ENCODE measurements around the gene PLEKHM2.

Gene PLEKHM2

DNA sequence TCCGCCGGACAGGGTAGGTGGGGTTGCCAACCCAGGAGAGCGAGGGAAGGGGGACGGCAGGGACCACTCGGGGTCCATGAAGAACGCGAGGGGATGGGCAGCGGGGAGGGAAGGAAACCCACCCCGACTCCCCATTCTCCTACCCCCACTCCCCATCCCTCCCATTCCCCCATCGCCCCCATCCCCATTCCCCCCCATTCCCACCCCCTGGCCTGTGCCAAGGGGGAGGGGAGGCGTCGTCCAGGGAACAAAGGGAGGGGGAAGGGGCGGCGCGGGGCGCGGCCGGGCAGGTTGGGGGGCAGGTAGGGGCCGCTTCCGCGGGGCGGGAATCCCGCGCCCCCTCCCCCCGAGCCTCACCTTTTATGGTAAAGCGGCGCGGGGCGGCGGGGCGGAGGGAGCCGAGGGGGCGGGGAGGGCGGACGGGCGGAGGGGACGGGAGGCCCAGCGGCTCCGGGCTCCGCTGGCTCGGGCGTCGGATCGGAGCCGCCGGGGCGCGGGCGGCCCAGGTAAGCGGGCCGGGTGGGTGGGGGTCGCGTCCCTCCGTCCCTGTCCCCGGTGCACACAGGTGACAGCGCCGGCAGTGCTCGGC, 74.3 kb downstream of the PLEKHM2 start, which contains the start of gene FBLIM1:
FBLIM1 (plus strand) TSS at position 453 of the 589 bp plus-strand sequence. CDS start 6,189 bp downstream, outside the sequence.
- Histone ChIP-seq H3K27ac (ENCODE audit: low read length) (peak within 1 kb of the TSS; percentile 78), H3K27me3 (ENCODE audit: low read depth, low read length) (peaks cover 5% of the 10 kb centered on the region), H3K4me3 (ENCODE audit: low read depth in 1 of 2, low read length in 2 of 2) (peak within 1 kb of the TSS; percentile 56 to 71), H3K4me1 (ENCODE audit: control insufficient read depth in 1 of 2, insufficient read depth in 2 of 2, low read length in 2 of 2) (peaks cover 4 to 30% of the 10 kb centered on the region in 2 donors), H3K9me3 (ENCODE audit: control insufficient read depth in 1 of 2, low read length in 2 of 2) (no peaks in the 10 kb centered on the region), H3K36me3 (ENCODE audit: control insufficient read depth in 1 of 2, insufficient read depth in 2 of 2, low read length in 2 of 2) (no peaks in the 10 kb centered on the region)

DNA sequence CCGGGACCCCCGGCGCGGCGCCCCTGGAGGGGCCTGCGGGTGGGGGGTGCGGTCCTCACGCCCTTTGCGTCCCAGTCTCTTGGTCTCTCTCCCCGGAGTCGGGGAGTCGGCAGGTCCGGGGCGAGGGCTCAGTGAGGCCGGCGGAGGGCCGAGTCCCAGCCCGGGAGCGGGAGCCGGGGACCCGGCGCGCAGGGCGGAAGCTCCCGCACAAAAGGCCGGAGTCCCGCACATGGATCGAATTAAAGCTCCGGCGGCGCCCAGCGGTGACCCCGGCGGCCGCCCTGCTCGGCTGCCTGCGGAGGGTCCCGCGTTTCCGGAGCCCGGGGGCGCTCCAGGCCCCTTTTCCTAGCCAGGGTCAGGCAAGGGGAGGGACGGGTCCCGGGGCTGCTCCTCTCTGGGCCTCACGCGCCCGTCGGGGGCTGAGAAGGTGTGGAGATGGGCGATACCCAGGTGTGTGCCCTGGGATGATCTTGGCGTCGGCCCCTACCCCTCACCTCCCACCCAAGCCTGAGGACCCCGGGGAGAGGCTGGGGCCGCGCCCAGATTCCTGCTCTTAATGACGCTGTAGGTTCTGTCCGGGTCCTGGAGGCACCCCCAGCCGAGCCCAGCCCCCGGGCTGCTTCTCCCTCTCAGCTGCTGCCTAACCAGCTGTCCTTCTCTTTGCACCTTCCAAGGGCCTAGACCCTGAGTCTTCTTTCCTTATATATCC, 75.0 kb downstream of the PLEKHM2 start:
- Histone ChIP-seq H3K27me3 (ENCODE audit: low read depth, low read length) (peaks cover 5% of the 10 kb centered on the region), H3K27ac (ENCODE audit: low read length) (no peak overlapping the region), H3K36me3 (ENCODE audit: control insufficient read depth in 1 of 2, insufficient read depth in 2 of 2, low read length in 2 of 2) (no peaks in the 10 kb centered on the region), H3K4me3 (ENCODE audit: low read depth in 1 of 2, low read length in 2 of 2) (peak overlapping the region; percentile 42 to 71), H3K9me3 (ENCODE audit: control insufficient read depth in 1 of 2, low read length in 2 of 2) (no peaks in the 10 kb centered on the region), H3K4me1 (ENCODE audit: control insufficient read depth in 1 of 2, insufficient read depth in 2 of 2, low read length in 2 of 2) (peaks cover 4 to 30% of the 10 kb centered on the region in 2 donors)

- H3K4me1 ChIP-seq (ENCODE audit: control insufficient read depth in 1 of 2, insufficient read depth in 2 of 2, low read length in 2 of 2) = peaks cover 4 to 30% of the 10 kb centered on the region in 2 donors
- peak overlapping the region; percentile 39 for H3K27ac ChIP-seq (ENCODE audit: low read length)
- H3K36me3 ChIP-seq (ENCODE audit: control insufficient read depth in 1 of 2, insufficient read depth in 2 of 2, low read length in 2 of 2) = peaks cover 3 to 6% of the 10 kb centered on the region in 2 donors
- H3K27me3 ChIP-seq (ENCODE audit: low read depth, low read length) = peaks cover 5% of the 10 kb centered on the region
- H3K9me3 ChIP-seq (ENCODE audit: control insufficient read depth in 1 of 2, low read length in 2 of 2) = no peaks in the 10 kb centered on the region
- peak overlapping the region; percentile 18 to 33 for H3K4me3 ChIP-seq (ENCODE audit: low read depth in 1 of 2, low read length in 2 of 2)
Measured at GRCh38 chr1:15760520-15761211, 76.5 kb downstream of the PLEKHM2 start.

- H3K4me1 ChIP-seq (ENCODE audit: control insufficient read depth in 1 of 2, insufficient read depth in 2 of 2, low read length in 2 of 2) = peaks cover 4 to 29% of the 10 kb centered on the region in 2 donors
- peak overlapping the region; percentile 39 for H3K27ac ChIP-seq (ENCODE audit: low read length)
- peak overlapping the region in 1 of 2 donors; percentile 18 for H3K4me3 ChIP-seq (ENCODE audit: low read depth in 1 of 2, low read length in 2 of 2)
- H3K27me3 ChIP-seq (ENCODE audit: low read depth, low read length) = peaks cover 5% of the 10 kb centered on the region
- H3K36me3 ChIP-seq (ENCODE audit: control insufficient read depth in 1 of 2, insufficient read depth in 2 of 2, low read length in 2 of 2) = peaks cover 5 to 6% of the 10 kb centered on the region in 2 donors
- H3K9me3 ChIP-seq (ENCODE audit: control insufficient read depth in 1 of 2, low read length in 2 of 2) = no peaks in the 10 kb centered on the region
Measured at GRCh38 chr1:15761366-15762128, 77.4 kb downstream of the PLEKHM2 start.

GRCh38 chr1:15762546-15762945, 78.4 kb downstream of the PLEKHM2 start:
- Histone ChIP-seq H3K27me3 (ENCODE audit: low read depth, low read length) (peaks cover 1% of the 10 kb centered on the region), H3K36me3 (ENCODE audit: control insufficient read depth in 1 of 2, insufficient read depth in 2 of 2, low read length in 2 of 2) (peaks cover 6 to 10% of the 10 kb centered on the region in 2 donors), H3K4me3 (ENCODE audit: low read depth in 1 of 2, low read length in 2 of 2) (no peak overlapping the region), H3K9me3 (ENCODE audit: control insufficient read depth in 1 of 2, low read length in 2 of 2) (no peaks in the 10 kb centered on the region), H3K4me1 (ENCODE audit: control insufficient read depth in 1 of 2, insufficient read depth in 2 of 2, low read length in 2 of 2) (peaks cover 4 to 22% of the 10 kb centered on the region in 2 donors), H3K27ac (ENCODE audit: low read length) (no peak overlapping the region)

DNA sequence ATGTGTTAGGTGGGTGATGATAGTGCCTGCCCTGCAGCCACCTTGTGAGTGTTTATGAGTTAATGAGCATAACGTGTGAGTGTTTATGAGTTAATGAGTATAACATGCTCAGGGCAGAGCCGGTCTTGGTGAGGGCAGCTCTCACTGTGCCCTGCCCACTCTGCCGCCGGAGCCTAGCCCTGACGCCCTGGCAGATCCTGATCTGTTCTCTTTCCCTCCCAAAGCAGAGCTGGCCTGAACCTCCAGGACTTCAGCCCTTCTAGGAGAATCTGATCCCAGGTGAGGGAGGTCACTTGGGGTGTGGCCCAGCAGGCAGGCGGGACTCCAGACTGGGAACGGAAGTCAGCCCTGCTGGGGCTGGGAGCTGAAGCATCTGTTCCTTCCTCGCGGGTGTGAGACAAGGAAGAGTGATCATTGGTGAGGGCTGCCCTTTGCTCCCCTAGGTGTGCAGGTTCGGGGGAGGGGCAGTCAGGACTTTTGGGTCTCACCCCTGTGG, 80.2 kb downstream of the PLEKHM2 start:
- Histone ChIP-seq H3K27ac (ENCODE audit: low read length) (peak overlapping the region; percentile 23), H3K27me3 (ENCODE audit: low read depth, low read length) (no peaks in the 10 kb centered on the region), H3K9me3 (ENCODE audit: control insufficient read depth in 1 of 2, low read length in 2 of 2) (no peaks in the 10 kb centered on the region), H3K4me1 (ENCODE audit: control insufficient read depth in 1 of 2, insufficient read depth in 2 of 2, low read length in 2 of 2) (peaks cover 4 to 15% of the 10 kb centered on the region in 2 donors), H3K36me3 (ENCODE audit: control insufficient read depth in 1 of 2, insufficient read depth in 2 of 2, low read length in 2 of 2) (peaks cover 6 to 15% of the 10 kb centered on the region in 2 donors), H3K4me3 (ENCODE audit: low read depth in 1 of 2, low read length in 2 of 2) (no peak overlapping the region)

DNA sequence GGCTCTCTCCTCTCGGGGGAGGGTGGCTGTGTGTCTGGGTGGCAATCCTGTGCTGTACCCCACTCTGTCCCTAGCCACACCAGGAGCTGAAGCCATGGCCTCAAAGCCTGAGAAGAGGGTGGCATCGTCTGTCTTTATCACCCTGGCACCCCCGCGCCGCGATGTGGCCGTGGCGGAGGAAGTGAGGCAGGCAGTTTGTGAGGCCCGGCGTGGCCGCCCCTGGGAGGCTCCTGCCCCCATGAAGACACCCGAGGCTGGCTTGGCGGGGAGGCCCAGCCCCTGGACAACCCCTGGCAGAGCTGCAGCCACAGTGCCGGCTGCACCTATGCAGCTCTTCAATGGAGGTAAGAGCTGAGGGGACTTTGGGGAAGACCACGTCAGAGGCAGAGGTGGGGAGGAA, 80.8 kb downstream of the PLEKHM2 start:
- no peaks in the 10 kb centered on the region for H3K9me3 ChIP-seq (ENCODE audit: control insufficient read depth in 1 of 2, low read length in 2 of 2)
- no peak overlapping the region for H3K27ac ChIP-seq (ENCODE audit: low read length)
- H3K36me3 ChIP-seq (ENCODE audit: control insufficient read depth in 1 of 2, insufficient read depth in 2 of 2, low read length in 2 of 2) = peaks cover 6 to 15% of the 10 kb centered on the region in 2 donors
- no peaks in the 10 kb centered on the region for H3K27me3 ChIP-seq (ENCODE audit: low read depth, low read length)
- H3K4me1 ChIP-seq (ENCODE audit: control insufficient read depth in 1 of 2, insufficient read depth in 2 of 2, low read length in 2 of 2) = peaks cover 4 to 13% of the 10 kb centered on the region in 2 donors
- no peak overlapping the region for H3K4me3 ChIP-seq (ENCODE audit: low read depth in 1 of 2, low read length in 2 of 2)

- Histone ChIP-seq H3K27ac (ENCODE audit: low read length) (no peak overlapping the region), H3K27me3 (ENCODE audit: low read depth, low read length) (no peaks in the 10 kb centered on the region), H3K4me1 (ENCODE audit: control insufficient read depth in 1 of 2, insufficient read depth in 2 of 2, low read length in 2 of 2) (peaks cover 4 to 8% of the 10 kb centered on the region in 2 donors), H3K9me3 (ENCODE audit: control insufficient read depth in 1 of 2, low read length in 2 of 2) (no peaks in the 10 kb centered on the region), H3K36me3 (ENCODE audit: control insufficient read depth in 1 of 2, insufficient read depth in 2 of 2, low read length in 2 of 2) (peaks cover 9 to 20% of the 10 kb centered on the region in 2 donors), H3K4me3 (ENCODE audit: low read depth in 1 of 2, low read length in 2 of 2) (no peak overlapping the region)
Measured at GRCh38 chr1:15765495-15766194, 81.5 kb downstream of the PLEKHM2 start.

GRCh38 chr1:15767941-15768340, 83.8 kb downstream of the PLEKHM2 start:
- Histone ChIP-seq H3K27ac (ENCODE audit: low read length) (no peak overlapping the region), H3K4me3 (ENCODE audit: low read depth in 1 of 2, low read length in 2 of 2) (no peak overlapping the region), H3K4me1 (ENCODE audit: control insufficient read depth in 1 of 2, insufficient read depth in 2 of 2, low read length in 2 of 2) (no peaks in the 10 kb centered on the region), H3K9me3 (ENCODE audit: control insufficient read depth in 1 of 2, low read length in 2 of 2) (no peaks in the 10 kb centered on the region), H3K36me3 (ENCODE audit: control insufficient read depth in 1 of 2, insufficient read depth in 2 of 2, low read length in 2 of 2) (peaks cover 17 to 34% of the 10 kb centered on the region in 2 donors), H3K27me3 (ENCODE audit: low read depth, low read length) (no peaks in the 10 kb centered on the region)

- Histone ChIP-seq H3K4me1 (ENCODE audit: control insufficient read depth in 1 of 2, insufficient read depth in 2 of 2, low read length in 2 of 2) (no peaks in the 10 kb centered on the region), H3K27ac (ENCODE audit: low read length) (no peak overlapping the region), H3K36me3 (ENCODE audit: control insufficient read depth in 1 of 2, insufficient read depth in 2 of 2, low read length in 2 of 2) (peaks cover 17 to 34% of the 10 kb centered on the region in 2 donors)
Measured at GRCh38 chr1:15768388-15768787, 84.3 kb downstream of the PLEKHM2 start.

More at GRCh38 chr1:15768388-15768787, 84.3 kb downstream of the PLEKHM2 start:
- no peaks in the 10 kb centered on the region for H3K9me3 ChIP-seq (ENCODE audit: control insufficient read depth in 1 of 2, low read length in 2 of 2)
- H3K27me3 ChIP-seq (ENCODE audit: low read depth, low read length) = no peaks in the 10 kb centered on the region
- no peak overlapping the region for H3K4me3 ChIP-seq (ENCODE audit: low read depth in 1 of 2, low read length in 2 of 2)
